Measurements from ENCODE around the gene TUBA3D. TPM values are rescaled to one million over a fixed set of nuclear protein-coding genes. Genes with fewer than 3 reads are reported as not detected.
"Not testable (repeated sequence)": the region's sequence is repeated elsewhere in the genome, so short reads cannot be mapped to it uniquely, and the experiment has no call there.

TUBA3D gene
- not detected for total RNA-seq

GRCh38 chr2:131475831-131476230 lies at the start of gene TUBA3D:
TSS of gene TUBA3D (plus strand) at chr2:131476119. CDS start at chr2:131476200, 81 bp downstream.
- TF ChIP-seq CTCF (IDR thresholded peaks at IDR 0.05): no peak
- no peak for DNase-seq (ENCODE audit: low spot score)
- no peak for ATAC-seq (ENCODE audit: low FRiP score)

- ATAC-seq (ENCODE audit: low FRiP score) (no peak), DNase-seq (ENCODE audit: low spot score) (no peak)
- TF ChIP-seq CTCF (IDR thresholded peaks at IDR 0.05): no peak
Measured at GRCh38 chr2:131426727-131427126, 49.2 kb upstream of the TUBA3D start.

GRCh38 chr2:131431336-131431735 lies 44.6 kb upstream of the TUBA3D start:
- DNase-seq (ENCODE audit: low spot score) (no peak), ATAC-seq (ENCODE audit: low FRiP score) (no peak)
- no peak for TF ChIP-seq CTCF (IDR thresholded peaks at IDR 0.05)

- not testable (repeated sequence) for DNase-seq (ENCODE audit: low spot score); ATAC-seq (ENCODE audit: low FRiP score)
Measured at GRCh38 chr2:131440742-131441468, 35.0 kb upstream of the TUBA3D start.

GRCh38 chr2:131444736-131445514 lies 31.0 kb upstream of the TUBA3D start:
- DNase-seq (ENCODE audit: low spot score); ATAC-seq (ENCODE audit: low FRiP score): not testable (repeated sequence)

- not testable (repeated sequence) for ATAC-seq (ENCODE audit: low FRiP score)
Measured at GRCh38 chr2:131445515-131445797, 30.5 kb upstream of the TUBA3D start.

GRCh38 chr2:131445896-131446295 lies 30.0 kb upstream of the TUBA3D start:
- DNase-seq (ENCODE audit: low spot score) (no peak), ATAC-seq (ENCODE audit: low FRiP score) (no peak)
- TF ChIP-seq CTCF (IDR thresholded peaks at IDR 0.05): no peak

More at GRCh38 chr2:131445515-131445797, 30.5 kb upstream of the TUBA3D start:
- DNase-seq (ENCODE audit: low spot score): not testable (repeated sequence)

GRCh38 chr2:131447981-131448380 lies 27.9 kb upstream of the TUBA3D start:
- DNase-seq (ENCODE audit: low spot score); ATAC-seq (ENCODE audit: low FRiP score): not testable (repeated sequence)

- ATAC-seq (ENCODE audit: low FRiP score): not testable (repeated sequence)
Measured at GRCh38 chr2:131451265-131451949, 24.5 kb upstream of the TUBA3D start.

GRCh38 chr2:131454914-131455313 lies 21.0 kb upstream of the TUBA3D start:
- not testable (repeated sequence) for DNase-seq (ENCODE audit: low spot score); ATAC-seq (ENCODE audit: low FRiP score)

More at GRCh38 chr2:131451265-131451949, 24.5 kb upstream of the TUBA3D start:
- DNase-seq (ENCODE audit: low spot score): not testable (repeated sequence)

GRCh38 chr2:131467722-131468121 lies 8.2 kb upstream of the TUBA3D start:
- not testable (repeated sequence) for ATAC-seq (ENCODE audit: low FRiP score); DNase-seq (ENCODE audit: low spot score)

GRCh38 chr2:131470944-131471343 lies 5.0 kb upstream of the TUBA3D start:
- not testable (repeated sequence) for DNase-seq (ENCODE audit: low spot score); ATAC-seq (ENCODE audit: low FRiP score)

GRCh38 chr2:131471624-131472023 lies 4.3 kb upstream of the TUBA3D start:
- ATAC-seq (ENCODE audit: low FRiP score): not testable (repeated sequence)

GRCh38 chr2:131473266-131473665 lies 2.7 kb upstream of the TUBA3D start:
- DNase-seq (ENCODE audit: low spot score); ATAC-seq (ENCODE audit: low FRiP score): not testable (repeated sequence)

More at GRCh38 chr2:131471624-131472023, 4.3 kb upstream of the TUBA3D start:
- not testable (repeated sequence) for DNase-seq (ENCODE audit: low spot score)
